ENCODE data around the gene NEK4.
"Not testable (repeated sequence)": the region's sequence is repeated elsewhere in the genome, so short reads cannot be mapped to it uniquely, and the experiment has no call there.

The NEK4 gene

GRCh38 chr3:52731590-52731989 is 39.1 kb downstream of the NEK4 start:
- DNase-seq (ENCODE audit: low read depth), result no peak

GRCh38 chr3:52730681-52731080 is 40.1 kb downstream of the NEK4 start:
- peak; percentile 10 for DNase-seq (ENCODE audit: low read depth)

- DNase-seq (ENCODE audit: low read depth), result not testable (repeated sequence)
Observed at GRCh38 chr3:52728753-52729152, 42.0 kb downstream of the NEK4 start.

- no peak for DNase-seq (ENCODE audit: low read depth)
Observed at GRCh38 chr3:52724511-52724910, 46.2 kb downstream of the NEK4 start.

- DNase-seq (ENCODE audit: low read depth), result no peak
Observed at GRCh38 chr3:52723935-52724334, 46.8 kb downstream of the NEK4 start.

- DNase-seq (ENCODE audit: low read depth), result no peak
Observed at GRCh38 chr3:52722491-52722890, 48.2 kb downstream of the NEK4 start.

GRCh38 chr3:52721730-52722008 is 49.1 kb downstream of the NEK4 start:
- DNase-seq (ENCODE audit: low read depth), result no peak

GRCh38 chr3:52721002-52721729 is 49.6 kb downstream of the NEK4 start:
- DNase-seq (ENCODE audit: low read depth), result no peak

GRCh38 chr3:52719618-52720017 is 51.1 kb downstream of the NEK4 start:
- no peak for DNase-seq (ENCODE audit: low read depth)

- DNase-seq (ENCODE audit: low read depth), result no peak
Observed at GRCh38 chr3:52715714-52716305, 54.9 kb downstream of the NEK4 start.

GRCh38 chr3:52714335-52715302 is 56.1 kb downstream of the NEK4 start:
- DNase-seq (ENCODE audit: low read depth), result no peak

GRCh38 chr3:52712291-52713212 is 58.2 kb downstream of the NEK4 start:
- DNase-seq (ENCODE audit: low read depth), result no peak

- no peak for DNase-seq (ENCODE audit: low read depth)
Observed at GRCh38 chr3:52710512-52710911, 60.2 kb downstream of the NEK4 start.

GRCh38 chr3:52707585-52707984 is 63.2 kb downstream of the NEK4 start:
- DNase-seq (ENCODE audit: low read depth), result no peak

GRCh38 chr3:52705688-52706686 is 64.8 kb downstream of the NEK4 start, which contains the start of the genes GLT8D1 and SPCS1:
Gene GLT8D1 (minus strand): TSS chr3:52705791. CDS start chr3:52700460, 5,331 bp downstream.
Gene SPCS1 (plus strand): TSS chr3:52706106. CDS start chr3:52706247, 141 bp downstream.
- DNase-seq (ENCODE audit: low read depth), result peak; percentile 86

GRCh38 chr3:52705438-52705687 is 65.4 kb downstream of the NEK4 start:
- DNase-seq (ENCODE audit: low read depth), result no peak

GRCh38 chr3:52704611-52705437 is 65.9 kb downstream of the NEK4 start:
- DNase-seq (ENCODE audit: low read depth), result peak; percentile 42

GRCh38 chr3:52703341-52703740 is 67.4 kb downstream of the NEK4 start:
- no peak for DNase-seq (ENCODE audit: low read depth)

- no peak for DNase-seq (ENCODE audit: low read depth)
Observed at GRCh38 chr3:52697632-52697965, 73.1 kb downstream of the NEK4 start.

Data from fibroblast of gingiva (primary cell).